CD8-positive, alpha-beta memory T cell (primary cell): ENCODE measurements around the gene TASL. TPM values are rescaled to one million over a fixed set of nuclear protein-coding genes. Genes with fewer than 3 reads are reported as not detected.
"Not testable (repeated sequence)": the region's sequence is repeated elsewhere in the genome, so short reads cannot be mapped to it uniquely, and the experiment has no call there.

Experiments
- CTCF ChIA-PET: fragments of 350-600 bp; sonication (Branson Sonifier 250); formaldehyde crosslinking; loops from one replicate; lab custom pipeline; 2021; ENCODE audit warnings: antibody characterized with exemption; lab: Charles Lee
- POLR2A ChIA-PET: fragments of 350-600 bp; sonication (Branson Sonifier 250); formaldehyde crosslinking; loops from one replicate; lab custom pipeline; 2021; ENCODE audit warnings: antibody characterized with exemption; lab: Charles Lee
- DNase-seq, 5 donors: peaks; one replicate each; pipeline versions ENCODE4 v3.0.0 to v3.0.0-alpha.2; 2020 to 2022; ENCODE audit warnings: mixed read lengths in 1 of 5
- H3K27ac ChIP-seq: one replicate; pipeline ENCODE4 v1.7.0; 2013; ENCODE audit warnings: low read depth, mild to moderate bottlenecking, low read length, moderate library complexity
- H3K27me3 ChIP-seq: 2 replicates; pipeline ENCODE4 v1.7.0; 2013; ENCODE audit warnings: low read length, mild to moderate bottlenecking; ENCODE audit not compliant: insufficient read depth, poor library complexity, severe bottlenecking
- H3K36me3 ChIP-seq: 2 replicates; pipeline ENCODE4 v1.7.0; 2013; ENCODE audit warnings: mild to moderate bottlenecking, low read length, moderate library complexity; ENCODE audit not compliant: insufficient read depth
- H3K4me1 ChIP-seq: 2 replicates; pipeline ENCODE4 v1.7.0; 2013; ENCODE audit warnings: mild to moderate bottlenecking, low read length, moderate library complexity; ENCODE audit not compliant: insufficient read depth
- H3K4me3 ChIP-seq: 2 replicates; pipeline ENCODE4 v1.7.0; 2013; ENCODE audit warnings: mild to moderate bottlenecking, low read length
- H3K9me3 ChIP-seq: 2 replicates; pipeline ENCODE4 v1.7.0; 2013; ENCODE audit warnings: mild to moderate bottlenecking, low read length
- H3K27ac Mint-ChIP-seq, 8 donors: one replicate each; pipeline ENCODE4 v1.8.0; 2020 to 2021; ENCODE audit warnings: mixed read lengths in 8 of 8, mild to moderate bottlenecking in 6 of 8, inconsistent platforms in 3 of 8, moderate library complexity in 3 of 8
- H3K27me3 Mint-ChIP-seq, 2 donors: one replicate each; pipeline ENCODE4 v1.8.0; 2020 to 2021; ENCODE audit warnings: mixed read lengths in 2 of 2, mild to moderate bottlenecking in 1 of 2, moderate library complexity in 1 of 2
- H3K36me3 Mint-ChIP-seq, 3 donors: one replicate each; pipeline ENCODE4 v1.8.0; 2020 to 2021; ENCODE audit warnings: mixed read lengths in 3 of 3, inconsistent platforms in 1 of 3, mild to moderate bottlenecking in 1 of 3
- H3K4me1 Mint-ChIP-seq, 3 donors: one replicate each; pipeline ENCODE4 v1.8.0; 2020 to 2021; ENCODE audit warnings: mixed read lengths in 3 of 3, inconsistent platforms in 1 of 3, mild to moderate bottlenecking in 1 of 3
- H3K4me3 Mint-ChIP-seq, 7 donors: one replicate each; pipeline ENCODE4 v1.8.0; 2020 to 2021; ENCODE audit warnings: mixed read lengths in 7 of 7, mild to moderate bottlenecking in 6 of 7, moderate library complexity in 4 of 7, inconsistent platforms in 2 of 7
- H3K9me3 Mint-ChIP-seq, 5 donors: one replicate each; pipeline ENCODE4 v1.8.0; 2020 to 2022; ENCODE audit warnings: mixed read lengths in 5 of 5, mild to moderate bottlenecking in 3 of 5, moderate library complexity in 2 of 5, inconsistent platforms in 1 of 5
- polyA plus RNA-seq: library from polyadenylated mRNA; unstranded; fragments of 300-500 nt; fragmentation: Illumina TruSeq; gene quantifications from one replicate; pipeline ENCODE4 v1.2.3, GENCODE V29; 2021
- total RNA-seq, 2 experiments: library from RNA; stranded (reverse); gene quantifications; one replicate each; pipeline ENCODE4 v1.2.3, GENCODE V29; 2021

The TASL gene
- total and polyA plus RNA-seq, 3 experiments from 2014 or later, result 1.2 to 1.5 (median 1.2) TPM

DNA sequence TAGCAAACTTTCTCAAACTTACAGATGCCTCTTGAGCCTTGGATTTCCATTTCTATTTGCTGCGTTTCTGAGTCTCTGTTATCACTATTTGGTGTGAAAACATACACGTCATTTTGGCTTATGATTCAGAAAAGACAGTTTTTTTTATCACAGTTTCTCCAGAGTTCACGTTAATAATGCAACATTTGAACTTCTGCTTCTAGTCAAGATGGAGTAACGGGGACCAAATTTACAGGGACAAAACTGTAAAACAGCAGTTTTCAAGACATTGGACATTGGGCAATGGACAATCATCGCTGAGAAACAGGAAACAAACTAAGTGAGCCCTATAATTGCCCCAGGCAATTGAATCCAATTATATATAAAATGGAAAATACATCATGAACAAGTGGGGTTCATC lies 36.2 kb upstream of the TASL start:
- CTCF ChIA-PET, result no interaction called here
- POLR2A ChIA-PET, result no interaction called here
- Mint-ChIP-seq H3K9me3 (peaks cover 0 to 4% (median 0%) of the 10 kb centered on the region in 5 donors), H3K27me3 (peaks cover 0 to 7% of the 10 kb centered on the region in 2 donors), H3K27ac (no peak overlapping the region), H3K36me3 (no peaks in the 10 kb centered on the region), H3K4me3 (no peak overlapping the region), H3K4me1 (no peaks in the 10 kb centered on the region)
- Histone ChIP-seq H3K27me3 (no peaks in the 10 kb centered on the region), H3K4me3 (no peak overlapping the region), H3K27ac (no peak overlapping the region), H3K36me3 (no peaks in the 10 kb centered on the region), H3K4me1 (no peaks in the 10 kb centered on the region), H3K9me3 (no peaks in the 10 kb centered on the region)
- DNase-seq, result no peak

DNA sequence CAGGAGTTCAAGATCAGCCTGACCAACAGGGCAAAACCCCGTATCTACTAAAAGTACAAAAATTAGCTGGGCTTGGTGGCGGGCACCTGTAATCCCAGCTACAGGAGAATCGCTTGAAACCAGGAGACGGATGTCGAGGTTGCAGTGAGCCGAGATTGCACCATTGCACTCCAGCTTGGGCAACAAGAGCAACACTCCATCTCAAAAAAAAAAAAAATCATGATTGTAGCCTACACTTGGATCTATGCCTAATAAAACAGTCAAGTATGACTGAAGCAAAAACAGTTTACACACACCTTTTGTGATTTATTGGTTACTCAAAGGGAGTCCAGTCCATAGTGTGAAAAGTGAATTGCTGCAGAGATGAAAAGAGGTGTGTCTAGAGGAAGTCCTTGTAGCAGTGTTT lies 34.7 kb upstream of the TASL start:
- Mint-ChIP-seq H3K9me3 (peaks cover 0 to 4% (median 0%) of the 10 kb centered on the region in 5 donors), H3K4me3 (no peak overlapping the region), H3K27ac (no peak overlapping the region), H3K4me1 (no peaks in the 10 kb centered on the region), H3K36me3 (no peaks in the 10 kb centered on the region), H3K27me3 (peaks cover 0 to 7% of the 10 kb centered on the region in 2 donors)
- ChIA-PET POLR2A (no interaction called here), CTCF (no interaction called here)
- Histone ChIP-seq H3K9me3 (no peaks in the 10 kb centered on the region), H3K4me3 (no peak overlapping the region), H3K4me1 (no peaks in the 10 kb centered on the region), H3K27me3 (no peaks in the 10 kb centered on the region), H3K36me3 (no peaks in the 10 kb centered on the region), H3K27ac (no peak overlapping the region)
- DNase-seq, result no peak

DNA sequence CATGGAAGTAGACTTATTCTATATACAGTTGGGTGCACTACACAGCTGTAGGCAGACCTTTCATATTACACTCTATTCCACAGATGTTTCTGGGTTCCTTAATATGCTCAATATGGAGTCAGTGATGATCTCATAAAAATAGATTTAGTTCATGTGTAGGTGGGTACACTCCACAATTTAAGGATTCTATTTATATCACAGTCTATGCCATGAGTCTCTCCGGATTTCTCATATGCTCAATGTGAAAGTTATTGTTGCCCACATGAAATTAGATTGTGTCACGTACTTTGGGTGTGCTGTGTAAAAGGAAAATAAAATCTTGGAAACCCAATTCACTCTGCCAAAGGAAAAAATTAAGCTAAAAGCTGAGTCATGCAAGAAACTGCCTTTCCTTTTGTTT lies 32.5 kb upstream of the TASL start:
- H3K9me3 Mint-ChIP-seq, result no peaks in the 10 kb centered on the region
- no peak overlapping the region for H3K4me3 ChIP-seq
- no peaks in the 10 kb centered on the region for H3K36me3 Mint-ChIP-seq
- H3K27me3 Mint-ChIP-seq, result peaks cover 0 to 2% of the 10 kb centered on the region in 2 donors
- H3K36me3 ChIP-seq, result no peaks in the 10 kb centered on the region
- no peak overlapping the region for H3K27ac Mint-ChIP-seq
- no peaks in the 10 kb centered on the region for H3K4me1 ChIP-seq
- no peaks in the 10 kb centered on the region for H3K9me3 ChIP-seq
- ChIA-PET POLR2A (no interaction called here), CTCF (no interaction called here)
- H3K27me3 ChIP-seq, result no peaks in the 10 kb centered on the region
- no peaks in the 10 kb centered on the region for H3K4me1 Mint-ChIP-seq
- H3K4me3 Mint-ChIP-seq, result no peak overlapping the region
- H3K27ac ChIP-seq, result no peak overlapping the region
- DNase-seq, result no peak

DNA sequence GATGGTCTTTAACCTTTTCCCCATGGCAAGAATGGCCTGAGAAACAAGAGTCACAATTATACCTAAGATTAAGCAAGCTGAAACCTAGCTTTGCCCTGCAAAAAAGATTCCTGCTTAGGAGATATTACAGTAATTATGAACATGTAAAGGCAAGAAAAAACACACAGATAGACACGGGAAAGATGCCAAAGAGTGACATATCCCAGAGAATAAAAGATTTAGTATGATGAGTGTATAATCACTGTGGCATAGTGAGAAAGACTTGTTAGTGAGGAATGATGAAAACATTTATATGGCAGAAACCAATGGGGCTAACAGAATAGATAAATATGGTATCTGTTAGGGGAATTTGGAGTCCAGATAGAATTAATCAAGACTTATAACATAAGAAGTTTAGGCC lies 29.6 kb upstream of the TASL start:
- CTCF ChIA-PET, result no interaction called here
- Histone ChIP-seq H3K36me3 (no peaks in the 10 kb centered on the region), H3K27ac (no peak overlapping the region), H3K4me1 (no peaks in the 10 kb centered on the region), H3K4me3 (no peak overlapping the region), H3K27me3 (no peaks in the 10 kb centered on the region), H3K9me3 (no peaks in the 10 kb centered on the region)
- DNase-seq, result no peak
- Mint-ChIP-seq H3K9me3 (no peaks in the 10 kb centered on the region), H3K4me3 (no peak overlapping the region), H3K4me1 (no peaks in the 10 kb centered on the region), H3K27ac (no peak overlapping the region), H3K27me3 (peaks cover 1 to 4% of the 10 kb centered on the region in 2 donors), H3K36me3 (no peaks in the 10 kb centered on the region)
- POLR2A ChIA-PET, result no interaction called here

DNA sequence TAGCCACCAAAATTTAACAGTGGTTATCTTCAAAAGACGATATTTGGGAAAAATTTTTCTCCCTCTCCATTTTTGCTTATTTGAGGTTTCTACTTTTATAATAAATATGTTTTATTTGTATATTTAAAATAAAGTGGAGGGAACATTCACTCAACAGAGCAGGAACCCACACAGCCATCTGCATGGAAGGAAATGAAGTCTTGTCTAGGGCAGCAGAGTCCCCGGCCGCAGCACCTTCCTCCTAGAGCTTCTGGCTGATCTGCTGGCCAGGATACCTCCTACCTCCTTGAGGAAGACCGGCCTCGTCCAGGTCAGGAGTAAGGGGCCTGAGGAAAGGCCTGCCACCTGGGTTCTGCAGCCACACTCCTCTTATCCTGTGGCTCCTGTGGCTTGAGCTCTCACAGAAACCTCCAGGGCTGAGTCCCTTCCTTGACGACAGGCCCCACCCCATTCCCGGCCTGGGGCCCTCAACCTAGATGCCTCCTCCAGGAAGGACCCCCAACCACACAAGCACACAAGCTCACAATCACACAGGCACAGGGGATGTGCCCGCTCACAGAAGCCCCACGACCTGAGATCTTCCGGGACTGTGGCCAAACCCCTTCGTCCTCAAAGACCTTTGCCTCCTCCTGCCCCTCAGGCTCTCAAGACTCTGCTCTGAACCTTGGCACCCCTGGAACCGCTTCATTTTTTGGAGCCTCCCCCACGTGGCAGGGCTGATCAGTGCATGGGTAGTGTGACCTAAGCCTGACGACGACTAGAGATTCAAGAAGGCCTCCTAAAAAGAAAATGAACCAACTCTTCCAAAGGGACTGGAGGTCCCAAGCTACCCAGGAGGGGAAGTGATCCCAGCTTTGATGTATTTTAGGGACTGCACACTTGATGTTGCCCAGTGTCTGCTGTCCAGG lies 23.0 kb upstream of the TASL start:
- H3K4me3 ChIP-seq, H3K27ac ChIP-seq, H3K4me1 ChIP-seq, H3K9me3 Mint-ChIP-seq, H3K9me3 ChIP-seq, H3K36me3 ChIP-seq, DNase-seq, H3K4me3 Mint-ChIP-seq, H3K36me3 Mint-ChIP-seq, CTCF ChIA-PET, H3K27me3 ChIP-seq, H3K27me3 Mint-ChIP-seq, H3K27ac Mint-ChIP-seq, POLR2A ChIA-PET, H3K4me1 Mint-ChIP-seq: not testable (repeated sequence)

DNA sequence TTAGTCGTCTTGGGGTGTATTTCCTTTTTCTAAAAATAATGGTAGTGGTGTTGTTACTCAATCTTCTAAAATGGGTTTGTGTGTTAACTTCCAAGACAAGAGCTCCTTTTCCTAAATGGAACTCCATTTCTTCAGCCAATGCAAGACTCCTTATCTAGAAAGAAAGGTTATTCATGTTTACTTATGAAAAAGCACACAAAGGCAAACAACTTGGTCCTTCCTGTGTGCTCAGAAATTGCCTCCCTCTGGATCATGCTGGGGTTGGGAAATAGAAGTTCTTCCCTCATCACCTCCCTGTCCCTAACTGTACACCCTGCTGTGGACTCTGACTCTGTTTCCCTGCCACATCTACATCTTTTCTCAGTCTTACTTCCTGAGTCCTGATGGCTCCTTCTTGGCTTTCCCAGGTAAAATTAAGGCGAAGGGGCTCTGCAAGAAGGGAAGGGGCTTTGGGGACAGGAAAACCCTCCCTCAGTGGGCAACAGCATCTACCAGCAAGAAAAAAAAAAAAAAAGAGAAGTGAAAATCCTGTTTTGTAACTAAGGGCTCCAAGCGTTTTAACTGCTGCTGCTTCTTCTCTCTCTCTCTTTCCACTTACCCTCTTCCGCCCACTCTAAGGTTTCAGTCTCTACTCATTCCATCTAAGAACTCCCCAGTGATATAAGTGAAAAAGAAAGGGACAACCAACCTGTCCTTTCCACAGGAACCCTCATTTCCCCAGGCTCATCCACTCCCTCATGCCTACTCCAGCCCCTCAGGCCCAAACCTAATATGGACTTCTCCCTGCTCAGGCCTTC lies 19.8 kb upstream of the TASL start:
- Histone ChIP-seq H3K4me1 (no peaks in the 10 kb centered on the region), H3K4me3 (no peak overlapping the region), H3K27me3 (no peaks in the 10 kb centered on the region), H3K9me3 (no peaks in the 10 kb centered on the region), H3K27ac (no peak overlapping the region), H3K36me3 (no peaks in the 10 kb centered on the region)
- H3K4me3 Mint-ChIP-seq, result no peak overlapping the region
- H3K4me1 Mint-ChIP-seq, result peaks cover 0 to 8% (median 2%) of the 10 kb centered on the region in 3 donors
- H3K36me3 Mint-ChIP-seq, result no peaks in the 10 kb centered on the region
- DNase-seq, result no peak
- no peak overlapping the region for H3K27ac Mint-ChIP-seq
- POLR2A ChIA-PET, result no interaction called here
- H3K9me3 Mint-ChIP-seq, result no peaks in the 10 kb centered on the region
- H3K27me3 Mint-ChIP-seq, result peaks cover 0 to 4% of the 10 kb centered on the region in 2 donors
- CTCF ChIA-PET, result no interaction called here

DNA sequence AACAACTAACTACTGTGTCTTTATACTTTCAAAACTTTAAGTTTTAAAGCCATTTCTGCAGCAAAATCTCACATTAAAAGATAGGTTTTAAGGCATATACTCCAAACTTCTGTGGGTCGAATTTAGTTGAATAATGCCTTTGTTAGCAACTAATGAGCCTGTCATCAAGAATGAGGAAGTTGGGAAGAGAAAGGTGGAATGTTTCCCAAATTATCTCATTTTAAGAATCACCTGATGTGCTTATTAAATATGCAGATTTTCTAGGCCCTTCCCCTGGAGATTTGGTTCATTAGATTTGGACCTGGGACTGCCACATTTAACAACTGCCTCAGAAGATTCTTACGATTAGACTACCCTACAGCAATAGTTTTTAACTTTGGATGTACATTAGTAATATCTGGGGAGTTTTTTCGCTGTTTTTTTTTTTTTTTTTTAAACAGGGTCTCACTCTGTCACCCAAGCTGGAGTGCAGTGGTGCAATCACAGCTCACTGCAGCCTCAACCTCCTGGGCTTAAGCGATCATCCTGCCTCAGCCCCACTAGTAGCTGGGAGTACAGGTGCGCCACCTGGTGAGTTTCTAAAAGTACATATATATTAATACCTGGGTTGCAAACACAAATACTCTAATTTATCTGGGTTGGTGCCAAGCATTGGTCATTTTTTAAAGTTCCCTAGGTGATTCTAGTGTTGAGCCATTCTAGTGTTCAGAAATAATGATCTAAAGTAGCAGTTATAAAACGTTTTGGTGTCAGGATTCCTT lies 16.1 kb upstream of the TASL start:
- H3K27me3 ChIP-seq, result no peaks in the 10 kb centered on the region
- H3K36me3 ChIP-seq, result no peaks in the 10 kb centered on the region
- no peak overlapping the region for H3K4me3 ChIP-seq
- H3K27ac ChIP-seq, result no peak overlapping the region
- Mint-ChIP-seq H3K9me3 (no peaks in the 10 kb centered on the region), H3K36me3 (no peaks in the 10 kb centered on the region), H3K27ac (no peak overlapping the region), H3K4me1 (peaks cover 0 to 8% (median 2%) of the 10 kb centered on the region in 3 donors), H3K4me3 (no peak overlapping the region), H3K27me3 (peaks cover 0 to 7% of the 10 kb centered on the region in 2 donors)
- no peaks in the 10 kb centered on the region for H3K9me3 ChIP-seq
- ChIA-PET CTCF (no interaction called here), POLR2A (no interaction called here)
- H3K4me1 ChIP-seq, result no peaks in the 10 kb centered on the region
- peak in 1 of 5 donors; percentile 16 for DNase-seq

DNA sequence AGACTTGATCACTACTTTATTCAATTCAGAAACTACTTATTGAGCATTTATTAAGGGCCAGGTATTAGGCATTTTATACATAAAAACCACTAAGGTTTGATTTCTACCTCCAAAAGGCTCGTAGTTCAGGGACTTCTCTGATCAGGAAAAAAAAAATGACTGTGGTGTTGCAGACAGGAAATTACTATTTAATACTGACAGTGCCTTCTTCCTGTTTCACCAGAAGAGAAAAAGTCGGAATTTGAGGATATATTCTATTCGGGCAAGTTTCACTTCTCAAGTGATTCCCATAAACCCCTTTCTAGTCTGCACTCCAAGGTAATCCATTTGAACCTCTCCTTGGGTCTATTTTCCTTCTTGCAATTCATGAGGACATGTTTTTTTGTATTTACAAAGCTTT lies 15.3 kb upstream of the TASL start:
- H3K27ac Mint-ChIP-seq, result no peak overlapping the region
- Histone ChIP-seq H3K27me3 (no peaks in the 10 kb centered on the region), H3K27ac (no peak overlapping the region), H3K36me3 (no peaks in the 10 kb centered on the region), H3K9me3 (no peaks in the 10 kb centered on the region), H3K4me1 (no peaks in the 10 kb centered on the region), H3K4me3 (no peak overlapping the region)
- no peak overlapping the region for H3K4me3 Mint-ChIP-seq
- DNase-seq, result no peak
- H3K4me1 Mint-ChIP-seq, result peaks cover 0 to 8% (median 2%) of the 10 kb centered on the region in 3 donors
- ChIA-PET CTCF (no interaction called here), POLR2A (no interaction called here)
- no peaks in the 10 kb centered on the region for H3K36me3 Mint-ChIP-seq
- H3K9me3 Mint-ChIP-seq, result no peaks in the 10 kb centered on the region
- peaks cover 0 to 7% of the 10 kb centered on the region in 2 donors for H3K27me3 Mint-ChIP-seq
